Mesothelial cell of epicardium (in vitro differentiated cells): ENCODE data around the gene SZT2. TPM values are rescaled to one million over a fixed set of nuclear protein-coding genes. Genes with fewer than 3 reads are reported as not detected.
"Not testable (repeated sequence)": the region's sequence is repeated elsewhere in the genome, so short reads cannot be mapped to it uniquely, and the experiment has no call there.

Experiments used
- DNase-seq, 2 experiments: peaks; one replicate each; pipeline ENCODE4 v3.0.0; 2021; ENCODE audit warnings: low spot score in 2 of 2; ENCODE audit not compliant: unreplicated experiment in 2 of 2
- H3K27ac Mint-ChIP-seq: 2 replicates; pipeline ENCODE4 v1.8.0; 2021; ENCODE audit warnings: mixed read lengths
- H3K27me3 Mint-ChIP-seq: 2 replicates; pipeline ENCODE4 v1.8.0; 2021; ENCODE audit warnings: low read depth, mixed read lengths
- H3K36me3 Mint-ChIP-seq: 2 replicates; pipeline ENCODE4 v1.8.0; 2021; ENCODE audit warnings: mixed read lengths
- H3K4me1 Mint-ChIP-seq: 2 replicates; pipeline ENCODE4 v1.8.0; 2021; ENCODE audit warnings: mixed read lengths
- H3K4me3 Mint-ChIP-seq: 2 replicates; pipeline ENCODE4 v1.8.0; 2021; ENCODE audit warnings: mild to moderate bottlenecking, moderate library complexity, mixed read lengths
- H3K9me3 Mint-ChIP-seq: 2 replicates; pipeline ENCODE4 v1.8.0; 2021; ENCODE audit warnings: mixed read lengths
- total RNA-seq: library from RNA; stranded (reverse); gene quantifications from 3 replicates; pipeline ENCODE4 v1.2.1, GENCODE V29; 2021
- TF ChIP-seq, protein P1 (sequence below): fragments of 200-600 bp; sonication (generic); IDR thresholded peaks from one replicate; pipeline ENCODE4 v1.5.0; 2021; ENCODE audit warnings: antibody characterized with exemption; ENCODE audit not compliant: unreplicated experiment

SZT2 gene
- total RNA-seq, 1 donor from 2014 or later = 97.4 TPM

DNA sequence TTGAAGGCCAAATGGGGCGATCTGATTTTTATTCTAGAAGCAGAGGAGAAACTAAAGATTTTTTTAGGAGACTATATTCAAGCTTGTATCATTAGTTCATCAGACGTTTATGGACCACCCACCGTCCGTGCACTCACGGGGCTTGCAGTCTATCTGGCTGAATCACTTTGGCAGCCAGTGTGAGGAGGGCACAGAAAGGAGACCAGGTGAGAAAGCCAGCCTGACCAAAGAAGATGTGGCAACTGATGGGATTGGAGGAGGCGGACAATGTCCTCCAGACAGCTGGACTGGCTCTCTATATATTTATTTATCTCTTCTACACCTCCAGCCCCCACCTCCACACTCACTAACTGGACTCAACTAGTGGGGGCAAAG is 21.1 kb upstream of the SZT2 start:
- Mint-ChIP-seq H3K9me3 (no peaks in the 10 kb centered on the region), H3K36me3 (peaks cover 6% of the 10 kb centered on the region)
- TF ChIP-seq, protein P1, sequence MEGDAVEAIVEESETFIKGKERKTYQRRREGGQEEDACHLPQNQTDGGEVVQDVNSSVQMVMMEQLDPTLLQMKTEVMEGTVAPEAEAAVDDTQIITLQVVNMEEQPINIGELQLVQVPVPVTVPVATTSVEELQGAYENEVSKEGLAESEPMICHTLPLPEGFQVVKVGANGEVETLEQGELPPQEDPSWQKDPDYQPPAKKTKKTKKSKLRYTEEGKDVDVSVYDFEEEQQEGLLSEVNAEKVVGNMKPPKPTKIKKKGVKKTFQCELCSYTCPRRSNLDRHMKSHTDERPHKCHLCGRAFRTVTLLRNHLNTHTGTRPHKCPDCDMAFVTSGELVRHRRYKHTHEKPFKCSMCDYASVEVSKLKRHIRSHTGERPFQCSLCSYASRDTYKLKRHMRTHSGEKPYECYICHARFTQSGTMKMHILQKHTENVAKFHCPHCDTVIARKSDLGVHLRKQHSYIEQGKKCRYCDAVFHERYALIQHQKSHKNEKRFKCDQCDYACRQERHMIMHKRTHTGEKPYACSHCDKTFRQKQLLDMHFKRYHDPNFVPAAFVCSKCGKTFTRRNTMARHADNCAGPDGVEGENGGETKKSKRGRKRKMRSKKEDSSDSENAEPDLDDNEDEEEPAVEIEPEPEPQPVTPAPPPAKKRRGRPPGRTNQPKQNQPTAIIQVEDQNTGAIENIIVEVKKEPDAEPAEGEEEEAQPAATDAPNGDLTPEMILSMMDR = no peak

DNA sequence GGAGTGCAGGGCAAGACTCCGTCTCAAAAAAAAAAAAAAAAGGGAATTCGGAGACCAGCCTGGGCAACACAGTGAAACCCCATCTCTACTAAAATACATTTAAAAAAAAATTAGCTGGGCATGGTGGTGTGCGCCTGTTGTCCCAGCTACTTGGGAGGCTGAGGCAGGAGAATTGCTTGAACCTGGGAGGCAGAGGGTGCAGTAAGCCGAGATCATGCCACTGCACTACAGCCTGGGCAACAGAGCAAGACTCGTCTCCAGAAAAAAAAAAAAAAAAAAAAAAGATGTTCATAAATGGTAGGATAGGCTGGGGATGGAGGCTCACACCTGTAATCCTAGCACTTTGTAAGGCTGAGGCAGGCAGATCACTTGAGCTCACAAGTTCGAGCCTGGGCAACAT is 19.9 kb upstream of the SZT2 start:
- H3K36me3 Mint-ChIP-seq, H3K9me3 Mint-ChIP-seq, H3K27ac Mint-ChIP-seq, DNase-seq, H3K27me3 Mint-ChIP-seq, H3K4me3 Mint-ChIP-seq: not testable (repeated sequence)
- peaks cover 29% of the 10 kb centered on the region for H3K4me1 Mint-ChIP-seq

More for the DNA sequence above, 21.1 kb upstream of the SZT2 start:
- Mint-ChIP-seq H3K27me3 (no peaks in the 10 kb centered on the region), H3K4me3 (peak overlapping the region; percentile 68), H3K4me1 (peaks cover 29% of the 10 kb centered on the region), H3K27ac (peak overlapping the region; percentile 85)
- DNase-seq = no peak

DNA sequence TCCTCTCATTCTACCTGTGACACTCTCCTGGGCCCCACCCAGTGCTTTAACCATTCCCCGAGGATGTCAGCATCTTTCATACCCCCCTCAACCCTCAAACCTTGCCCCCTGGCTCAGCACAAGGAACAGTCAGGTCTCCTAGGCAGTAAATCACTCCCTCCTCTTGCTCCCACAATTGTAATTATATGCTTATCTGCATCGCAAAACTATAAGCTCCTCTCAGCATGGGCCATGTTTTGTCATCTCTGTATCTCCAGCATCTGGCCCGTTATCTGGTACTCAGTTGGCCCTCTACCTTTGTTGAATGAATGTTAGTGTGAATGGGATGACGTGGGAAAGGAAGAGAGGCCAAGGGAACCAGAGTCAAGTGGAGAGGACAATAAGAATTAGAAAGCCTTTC is 19.1 kb upstream of the SZT2 start:
- H3K9me3 Mint-ChIP-seq = no peaks in the 10 kb centered on the region
- no peaks in the 10 kb centered on the region for H3K27me3 Mint-ChIP-seq
- no peak overlapping the region for H3K4me3 Mint-ChIP-seq
- TF ChIP-seq, protein P1 = no peak
- no peak overlapping the region for H3K27ac Mint-ChIP-seq
- H3K4me1 Mint-ChIP-seq = peaks cover 25% of the 10 kb centered on the region
- no peak for DNase-seq
- H3K36me3 Mint-ChIP-seq = peaks cover 1% of the 10 kb centered on the region

DNA sequence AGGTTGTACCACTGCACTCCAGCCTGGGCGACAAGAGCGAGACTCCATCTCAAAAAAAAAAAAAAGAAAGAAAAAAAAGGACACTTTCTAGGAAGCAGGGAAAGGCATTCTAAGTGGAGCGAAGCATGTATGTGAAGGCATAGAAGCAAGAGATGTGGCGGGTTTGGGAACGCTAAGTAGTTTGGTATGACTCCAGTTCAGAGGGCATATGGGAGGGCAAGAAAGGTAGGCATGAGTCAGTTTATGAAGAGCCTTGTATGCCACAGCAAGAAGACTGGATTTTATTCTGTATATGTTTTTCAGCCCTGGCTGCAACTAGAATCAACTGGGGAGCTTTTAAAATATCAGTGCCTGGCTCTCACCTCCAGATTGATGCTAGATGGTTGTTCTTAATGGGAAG is 17.5 kb upstream of the SZT2 start:
- H3K4me1 Mint-ChIP-seq = peaks cover 11% of the 10 kb centered on the region
- no peak for DNase-seq
- H3K36me3 Mint-ChIP-seq = peaks cover 3% of the 10 kb centered on the region
- no peak overlapping the region for H3K27ac Mint-ChIP-seq
- TF ChIP-seq, protein P1 = no peak
- H3K27me3 Mint-ChIP-seq = no peaks in the 10 kb centered on the region
- no peak overlapping the region for H3K4me3 Mint-ChIP-seq
- no peaks in the 10 kb centered on the region for H3K9me3 Mint-ChIP-seq

DNA sequence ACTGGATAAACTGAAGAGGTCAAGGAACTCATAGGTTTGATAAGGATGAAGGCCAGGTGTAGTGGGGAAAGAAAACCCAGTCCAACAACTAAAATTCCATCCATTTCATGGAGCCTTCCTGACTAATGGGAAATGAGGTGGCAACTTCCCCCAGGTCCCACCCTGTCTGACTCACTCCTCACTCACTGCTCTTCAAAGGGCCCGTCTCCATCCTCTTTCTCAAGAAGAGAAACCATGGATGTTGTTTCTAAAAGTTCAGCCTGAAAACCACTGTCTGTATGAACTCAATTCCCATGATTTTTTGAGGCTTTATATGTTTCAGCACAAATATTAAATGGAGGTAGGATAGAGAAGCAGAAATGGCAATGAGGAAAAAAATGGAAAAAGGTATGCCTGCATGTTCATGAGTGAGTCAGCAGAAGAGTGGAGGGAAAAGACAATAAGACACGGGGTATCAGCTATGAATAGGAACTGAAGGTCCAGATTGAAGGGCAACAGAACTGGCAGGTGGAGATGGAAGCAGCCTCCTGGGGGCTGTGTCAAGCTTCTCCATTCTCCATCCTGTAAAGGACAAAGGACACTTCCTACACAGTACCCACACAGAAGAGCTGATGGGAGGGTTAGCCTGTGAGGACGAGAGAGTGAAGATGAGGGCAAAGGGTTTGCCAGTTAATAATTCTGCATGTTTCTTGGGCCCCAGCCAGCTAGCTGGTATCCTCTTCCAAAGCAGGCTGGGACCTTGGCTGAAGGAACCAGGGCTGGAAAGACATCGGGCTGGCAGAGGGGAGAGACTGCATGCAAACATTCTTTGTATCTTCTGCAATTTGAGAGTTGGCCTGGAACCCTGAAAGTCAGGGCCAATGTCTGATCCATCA is 16.4 kb upstream of the SZT2 start:
- TF ChIP-seq, protein P1 = no peak
- Mint-ChIP-seq H3K27ac (no peak overlapping the region), H3K9me3 (no peaks in the 10 kb centered on the region), H3K36me3 (peaks cover 3% of the 10 kb centered on the region), H3K4me1 (peaks cover 7% of the 10 kb centered on the region), H3K27me3 (no peaks in the 10 kb centered on the region), H3K4me3 (no peak overlapping the region)
- no peak for DNase-seq

DNA sequence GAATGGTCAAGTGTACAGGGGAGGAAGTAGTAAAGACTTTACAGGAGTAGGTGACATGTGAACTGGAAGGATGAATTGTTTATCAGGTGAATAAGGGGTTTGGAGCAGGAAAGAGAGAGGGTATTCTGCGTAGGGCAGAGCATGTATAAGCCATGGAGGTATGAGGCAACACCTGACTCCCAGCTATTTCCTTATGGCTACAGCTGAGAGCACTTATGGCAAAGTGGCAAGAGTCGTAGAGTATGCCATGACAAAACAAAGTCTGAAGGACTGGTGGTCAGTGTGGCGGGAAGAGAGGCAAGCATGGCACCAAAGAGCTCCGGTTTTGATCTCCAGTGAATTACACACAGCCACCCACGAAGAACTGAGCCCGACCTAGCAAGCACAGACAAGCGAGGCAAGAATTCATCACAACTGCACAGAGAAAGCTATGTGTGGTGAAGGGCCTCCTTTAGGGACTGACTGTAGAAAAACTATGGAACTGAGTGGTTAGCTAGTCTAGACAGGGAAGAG is 12.9 kb upstream of the SZT2 start:
- TF ChIP-seq, protein P1 = no peak
- no peak for DNase-seq
- H3K27ac Mint-ChIP-seq = no peak overlapping the region
- no peaks in the 10 kb centered on the region for H3K27me3 Mint-ChIP-seq
- H3K4me1 Mint-ChIP-seq = no peaks in the 10 kb centered on the region
- peaks cover 9% of the 10 kb centered on the region for H3K36me3 Mint-ChIP-seq
- no peak overlapping the region for H3K4me3 Mint-ChIP-seq
- no peaks in the 10 kb centered on the region for H3K9me3 Mint-ChIP-seq
